ENCODE measurements around the gene SMG7.
"Not testable (repeated sequence)": the region's sequence is repeated elsewhere in the genome, so short reads cannot be mapped to it uniquely, and the experiment has no call there.

SMG7 gene

GRCh38 chr1:183472488-183473216, at the start of gene SMG7:
Gene SMG7 (plus strand): TSS chr1:183472499. CDS start chr1:183472621, 122 bp downstream.
- peak; percentile 24 to 29 for DNase-seq (ENCODE audit: low read depth in 2 of 2, low spot score in 1 of 2)

GRCh38 chr1:183423541-183423940, 48.8 kb upstream of the SMG7 start:
- DNase-seq (ENCODE audit: low read depth in 2 of 2, low spot score in 1 of 2) = no peak

GRCh38 chr1:183424691-183425090, 47.6 kb upstream of the SMG7 start:
- no peak for DNase-seq (ENCODE audit: low read depth in 2 of 2, low spot score in 1 of 2)

- not testable (repeated sequence) for DNase-seq (ENCODE audit: low read depth in 2 of 2, low spot score in 1 of 2)
These were observed 44.7 kb upstream of the SMG7 start for GRCh38 chr1:183427591-183427990.

- DNase-seq (ENCODE audit: low read depth in 2 of 2, low spot score in 1 of 2) = no peak
These were observed 40.3 kb upstream of the SMG7 start for GRCh38 chr1:183431840-183432547.

GRCh38 chr1:183432548-183432875, 39.8 kb upstream of the SMG7 start:
- no peak for DNase-seq (ENCODE audit: low read depth in 2 of 2, low spot score in 1 of 2)

- DNase-seq (ENCODE audit: low read depth in 2 of 2, low spot score in 1 of 2) = no peak
These were observed 38.6 kb upstream of the SMG7 start for GRCh38 chr1:183433703-183434102.

- no peak for DNase-seq (ENCODE audit: low read depth in 2 of 2, low spot score in 1 of 2)
These were observed 36.8 kb upstream of the SMG7 start for GRCh38 chr1:183435497-183435896.

GRCh38 chr1:183438060-183438459, 34.2 kb upstream of the SMG7 start:
- DNase-seq (ENCODE audit: low read depth in 2 of 2, low spot score in 1 of 2) = no peak

- no peak for DNase-seq (ENCODE audit: low read depth in 2 of 2, low spot score in 1 of 2)
These were observed 29.3 kb upstream of the SMG7 start for GRCh38 chr1:183443011-183443410.

- no peak for DNase-seq (ENCODE audit: low read depth in 2 of 2, low spot score in 1 of 2)
These were observed 28.8 kb upstream of the SMG7 start for GRCh38 chr1:183443466-183443865.

- DNase-seq (ENCODE audit: low read depth in 2 of 2, low spot score in 1 of 2) = no peak
These were observed 28.1 kb upstream of the SMG7 start for GRCh38 chr1:183444243-183444642.

- no peak for DNase-seq (ENCODE audit: low read depth in 2 of 2, low spot score in 1 of 2)
These were observed 23.0 kb upstream of the SMG7 start for GRCh38 chr1:183449223-183449770.

GRCh38 chr1:183450093-183450492, 22.2 kb upstream of the SMG7 start:
- no peak for DNase-seq (ENCODE audit: low read depth in 2 of 2, low spot score in 1 of 2)

- DNase-seq (ENCODE audit: low read depth in 2 of 2, low spot score in 1 of 2) = no peak
These were observed 17.9 kb upstream of the SMG7 start for GRCh38 chr1:183454377-183454776.

- DNase-seq (ENCODE audit: low read depth in 2 of 2, low spot score in 1 of 2) = no peak
These were observed 15.5 kb upstream of the SMG7 start for GRCh38 chr1:183456826-183457225.

- DNase-seq (ENCODE audit: low read depth in 2 of 2, low spot score in 1 of 2) = no peak
These were observed 14.8 kb upstream of the SMG7 start for GRCh38 chr1:183457449-183457848.

- no peak for DNase-seq (ENCODE audit: low read depth in 2 of 2, low spot score in 1 of 2)
These were observed 11.7 kb upstream of the SMG7 start for GRCh38 chr1:183460596-183460995.

- DNase-seq (ENCODE audit: low read depth in 2 of 2, low spot score in 1 of 2) = no peak
These were observed 10.9 kb upstream of the SMG7 start for GRCh38 chr1:183461350-183461749.

- DNase-seq (ENCODE audit: low read depth in 2 of 2, low spot score in 1 of 2) = no peak
These were observed 8.7 kb upstream of the SMG7 start for GRCh38 chr1:183463566-183463965.

- DNase-seq (ENCODE audit: low read depth in 2 of 2, low spot score in 1 of 2) = no peak
These were observed 5.5 kb upstream of the SMG7 start for GRCh38 chr1:183466781-183467180.

- DNase-seq (ENCODE audit: low read depth in 2 of 2, low spot score in 1 of 2) = no peak
These were observed 4.6 kb upstream of the SMG7 start for GRCh38 chr1:183467687-183468086.
